Keratinocyte (primary cell): ENCODE measurements around the gene MED12L.

ENCODE experiments used
- CTCF ChIP-seq, 3 experiments: IDR thresholded peaks in 1 of 3; conservative IDR thresholded peaks in 1 of 3; optimal IDR thresholded peaks in 1 of 3; 2 replicates in 2 of 3; 3 replicates in 1 of 3; pipeline versions ENCODE3 to v1.5.1; 2011; ENCODE audit warnings: low read length in 3 of 3, mild to moderate bottlenecking in 3 of 3, moderate library complexity in 2 of 3, control low read depth in 1 of 3, inconsistent platforms in 1 of 3; ENCODE audit not compliant: insufficient read depth in 2 of 3; ENCODE audit errors: extremely low read depth in 1 of 3
- EZH2 ChIP-seq: IDR thresholded peaks from one replicate; pipeline ENCODE4 v1.6.1; 2012; ENCODE audit warnings: inconsistent platforms, mild to moderate bottlenecking, low read length, moderate library complexity

- TF ChIP-seq CTCF (optimal IDR thresholded peaks at IDR 0.05 in 1 of 3, IDR thresholded peaks at IDR 0.05 in 1 of 3, conservative IDR thresholded peaks at IDR 0.05 in 1 of 3; ENCODE audit: extremely low read depth in 1 of 3, insufficient read depth in 2 of 3, low read length in 3 of 3), result no peak
- no peak for TF ChIP-seq EZH2
Measured at GRCh38 chr3:151091685-151092345, 6.4 kb downstream of the MED12L start.
